ENCODE data around the gene GMIP. TPM values are rescaled to one million over a fixed set of nuclear protein-coding genes. Genes with fewer than 3 reads are reported as not detected.
"Not testable (repeated sequence)": the region's sequence is repeated elsewhere in the genome, so short reads cannot be mapped to it uniquely, and the experiment has no call there.

Gene GMIP
- total and polyA plus RNA-seq, 2 experiments from 2014 or later: 5.1 to 22.1 TPM

DNA sequence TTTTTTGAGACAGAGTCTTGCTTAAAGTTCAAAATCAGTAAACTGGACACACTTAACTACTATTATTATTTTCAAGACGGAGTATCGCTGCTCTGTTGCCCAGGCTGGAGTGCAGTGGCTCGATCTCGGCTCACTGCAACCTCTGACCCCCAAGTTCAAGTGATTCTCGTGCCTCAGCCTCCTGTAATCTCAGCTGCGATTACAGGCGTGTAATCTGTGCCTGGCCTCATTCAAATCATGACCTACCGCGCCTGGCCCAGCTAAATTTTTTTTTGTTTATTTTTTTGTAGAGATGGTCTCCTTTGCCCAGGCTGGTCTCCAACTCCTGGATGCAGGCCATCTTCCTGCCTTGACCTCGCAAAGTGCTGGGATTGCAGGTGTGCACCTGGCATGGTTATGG is 48.2 kb upstream of the GMIP start (continued):
- TF ChIP-seq CTCF (conservative IDR thresholded peaks at IDR 0.05; ENCODE audit: low read depth in 2 of 2) (no peak), ZNF114 (CRISPR knock-in tag; IDR thresholded peaks at IDR 0.05) (no peak), ZNF331 (CRISPR knock-in tag; IDR thresholded peaks at IDR 0.05; ENCODE audit: low read depth) (no peak)

DNA sequence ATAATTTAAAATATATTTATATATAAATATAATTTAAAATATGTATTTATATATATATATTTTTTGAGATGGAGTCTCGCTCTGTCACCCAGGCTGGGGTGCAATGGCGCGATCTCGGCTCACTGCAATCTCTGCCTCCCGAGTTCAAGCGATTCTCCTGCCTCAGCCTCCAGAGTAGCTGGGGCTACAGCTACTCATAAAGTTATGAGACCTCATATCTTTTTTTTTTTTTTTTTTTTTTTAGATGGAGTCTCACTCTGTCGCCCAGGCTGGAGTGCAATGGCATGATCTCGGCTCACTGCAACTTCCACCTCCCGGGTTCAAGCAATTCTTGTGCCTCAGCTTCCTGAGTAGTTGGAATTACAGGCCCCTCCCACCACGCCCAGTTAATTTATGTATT is 45.6 kb upstream of the GMIP start:
- not testable (repeated sequence) for H3K27ac Mint-ChIP-seq; H3K4me3 Mint-ChIP-seq; H3K9me3 Mint-ChIP-seq; H3K4me1 Mint-ChIP-seq; DNase-seq (ENCODE audit: low spot score); H3K4me2 ChIP-seq; H2AFZ ChIP-seq; H3K4me1 ChIP-seq (ENCODE audit: insufficient read depth); H3K27me3 ChIP-seq (ENCODE audit: insufficient read depth); H3K36me3 ChIP-seq (ENCODE audit: insufficient read depth); H3K4me3 ChIP-seq; ATAC-seq; H3K79me2 ChIP-seq (replicated peaks; ENCODE audit: insufficient read depth); H3F3A ChIP-seq (replicated peaks; ENCODE audit: low read depth); H3K9me2 ChIP-seq (ENCODE audit: insufficient read depth); H4K20me1 ChIP-seq (replicated peaks; ENCODE audit: insufficient read depth); H3K27ac ChIP-seq (ENCODE audit: low read depth); H3K27me3 Mint-ChIP-seq (ENCODE audit: insufficient read depth, low read depth, poor library complexity)
- H3K36me3 Mint-ChIP-seq (ENCODE audit: low read depth): peaks cover 15% of the 10 kb centered on the region

DNA sequence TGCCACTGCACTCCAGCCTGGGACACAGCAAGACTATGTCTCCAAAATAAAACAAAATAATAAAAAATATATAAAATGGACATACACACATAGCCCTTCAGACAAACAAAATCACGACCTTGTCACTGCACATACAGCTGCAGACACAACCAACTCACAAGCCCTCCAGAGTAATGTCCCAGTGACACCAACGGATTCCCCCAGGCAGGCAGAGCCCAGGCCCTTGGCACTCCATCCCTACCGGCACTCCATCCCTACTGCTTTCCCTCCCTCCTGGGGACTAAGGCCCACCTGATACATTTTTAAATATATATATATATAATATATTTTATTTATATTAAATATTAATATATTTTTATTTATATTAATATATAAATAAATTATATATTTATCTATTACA is 43.6 kb upstream of the GMIP start:
- Histone ChIP-seq H3K79me2 (replicated peaks; ENCODE audit: insufficient read depth) (no peaks in the 10 kb centered on the region), H3K4me3 (no peak overlapping the region), H3K9me2 (ENCODE audit: insufficient read depth) (no peaks in the 10 kb centered on the region), H3K4me1 (ENCODE audit: insufficient read depth) (no peaks in the 10 kb centered on the region), H2AFZ (no peak overlapping the region), H4K20me1 (replicated peaks; ENCODE audit: insufficient read depth) (peaks cover 5% of the 10 kb centered on the region; the same call in 1 of the 2 replicates), H3K27ac (ENCODE audit: low read depth) (peak overlapping the region; percentile 39; the same call in 1 of the 2 replicates), H3K27me3 (ENCODE audit: insufficient read depth) (no peaks in the 10 kb centered on the region), H3K4me2 (no peak overlapping the region), H3K36me3 (ENCODE audit: insufficient read depth) (peaks cover 8% of the 10 kb centered on the region; the same call in 1 of the 2 replicates), H3F3A (replicated peaks; ENCODE audit: low read depth) (0 out of 2 replicates have a peak, but pooled peaks cover 6% of the 10 kb centered on the region)
- no peaks in the 10 kb centered on the region for H3K4me1 Mint-ChIP-seq
- DNase-seq (ENCODE audit: low spot score): no peak
- H3K27me3 Mint-ChIP-seq (ENCODE audit: insufficient read depth, low read depth, poor library complexity): peaks cover 3% of the 10 kb centered on the region
- no peak overlapping the region for H3K4me3 Mint-ChIP-seq
- TF ChIP-seq CREB1 (CRISPR knock-in tag; IDR thresholded peaks at IDR 0.05; ENCODE audit: low read depth) (no peak), POLR2AphosphoS5 (IDR thresholded peaks at IDR 0.05; ENCODE audit: low read depth) (no peak), ZNF114 (CRISPR knock-in tag; IDR thresholded peaks at IDR 0.05) (no peak), JUNB (IDR thresholded peaks at IDR 0.05; ENCODE audit: unreplicated experiment) (no peak), STAT1 (IDR thresholded peaks at IDR 0.05; ENCODE audit: unreplicated experiment) (no peak), ZNF331 (CRISPR knock-in tag; IDR thresholded peaks at IDR 0.05; ENCODE audit: low read depth) (no peak), EZH2phosphoT487 (IDR thresholded peaks at IDR 0.05; ENCODE audit: unreplicated experiment) (no peak)
- peaks cover 33% of the 10 kb centered on the region for H3K36me3 Mint-ChIP-seq (ENCODE audit: low read depth)
- H3K9me3 Mint-ChIP-seq: peaks cover 6% of the 10 kb centered on the region
- no peak overlapping the region for H3K27ac Mint-ChIP-seq
- ATAC-seq: peak; percentile 48; the same call in 1 of the 3 replicates

Measured in GM23338 (cell line).